ENCODE data around the gene NAALADL2.
A peak's percentile ranks its signal among the peaks of the same experiment; 100 is the strongest.
"Not testable (repeated sequence)": the region's sequence is repeated elsewhere in the genome, so short reads cannot be mapped to it uniquely, and the experiment has no call there.

The NAALADL2 gene

DNA sequence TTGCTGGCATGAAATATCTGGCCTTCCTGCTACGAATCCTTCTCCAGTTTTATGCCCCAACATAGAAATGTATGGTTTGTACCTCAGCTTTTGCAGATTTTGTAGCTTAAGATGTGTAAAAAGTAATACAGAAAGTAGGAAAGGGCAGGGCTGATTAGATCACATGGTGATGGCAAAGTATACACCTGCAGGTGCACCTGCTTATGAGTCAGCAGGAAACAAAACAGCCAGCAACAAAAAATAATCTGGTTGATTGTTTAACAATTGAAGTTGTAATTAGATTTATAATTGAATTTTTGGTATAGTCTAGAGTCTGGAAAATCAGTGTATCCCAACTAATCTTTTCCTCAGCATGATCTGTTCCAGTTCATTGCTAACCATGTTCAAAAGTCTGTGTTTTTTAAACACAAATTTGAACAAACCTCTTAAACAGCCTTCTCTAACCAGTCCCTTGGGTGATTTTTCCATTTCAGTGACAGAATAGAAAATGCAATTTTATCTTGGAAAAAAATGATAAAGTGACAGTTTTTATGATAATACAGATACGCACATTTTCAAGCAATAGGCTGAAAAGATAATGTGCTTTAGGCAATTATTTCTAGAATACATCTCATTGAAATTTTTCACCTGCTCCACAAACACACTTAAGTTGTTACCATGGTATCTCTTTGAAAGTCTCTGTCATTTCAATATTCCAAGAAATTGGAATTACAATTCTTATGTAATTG, 477.4 kb downstream of the NAALADL2 start:
- FAIRE-seq, result no peak

DNA sequence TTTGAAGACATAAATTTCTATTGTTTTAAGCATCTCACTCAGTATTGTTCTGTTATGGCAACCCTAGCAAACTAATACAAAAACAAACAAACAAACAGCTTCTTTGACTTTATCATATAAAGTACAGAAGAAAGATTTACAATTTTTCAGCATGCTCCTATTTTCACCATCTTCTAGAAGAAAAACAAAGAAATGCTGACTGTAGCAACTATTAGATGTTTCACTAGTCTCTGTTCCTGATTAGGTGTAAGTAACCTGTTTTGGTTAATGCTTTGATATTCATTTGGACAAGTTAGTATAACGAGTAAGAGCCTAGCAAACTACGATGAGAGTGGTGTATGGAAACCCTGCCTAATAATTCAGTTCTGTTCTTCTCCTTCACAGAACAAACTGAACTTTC, 478.5 kb downstream of the NAALADL2 start:
- no peak for FAIRE-seq

DNA sequence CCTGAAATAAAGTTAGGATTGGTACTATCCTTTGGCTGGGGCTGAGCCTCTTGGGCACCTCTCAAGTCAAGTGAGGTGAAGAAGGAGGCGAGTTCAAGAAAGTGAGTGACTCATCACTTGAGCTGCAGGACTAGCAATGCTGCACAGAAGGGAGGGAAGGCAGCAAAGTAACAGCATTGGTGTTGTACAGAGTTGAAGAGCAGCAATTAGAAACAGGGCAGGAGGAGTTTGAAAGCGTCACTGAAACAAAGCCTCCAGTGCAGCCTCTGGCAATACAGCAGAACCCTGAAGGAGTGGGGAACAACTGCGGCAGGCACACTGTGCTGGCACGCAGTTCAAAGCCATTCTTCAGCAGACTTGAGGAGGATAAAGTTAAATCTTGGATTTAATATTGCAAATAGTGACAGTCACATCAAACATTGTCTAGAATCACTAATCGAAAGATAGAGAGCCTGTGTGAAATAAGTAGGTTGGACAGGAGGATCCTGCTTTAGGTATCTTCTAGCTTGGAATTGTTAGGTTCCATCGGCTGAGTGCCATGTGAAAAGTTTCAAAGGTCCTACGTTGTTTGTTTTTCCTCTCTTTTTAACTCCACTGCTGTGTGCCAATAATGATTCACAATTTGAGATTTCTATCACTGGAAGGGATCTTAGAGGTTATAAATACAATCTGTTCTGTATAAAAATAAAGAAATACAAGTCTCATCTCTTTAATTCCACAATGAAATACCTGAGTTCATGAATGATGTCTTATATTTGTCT, 479.8 kb downstream of the NAALADL2 start:
- no peak for FAIRE-seq

DNA sequence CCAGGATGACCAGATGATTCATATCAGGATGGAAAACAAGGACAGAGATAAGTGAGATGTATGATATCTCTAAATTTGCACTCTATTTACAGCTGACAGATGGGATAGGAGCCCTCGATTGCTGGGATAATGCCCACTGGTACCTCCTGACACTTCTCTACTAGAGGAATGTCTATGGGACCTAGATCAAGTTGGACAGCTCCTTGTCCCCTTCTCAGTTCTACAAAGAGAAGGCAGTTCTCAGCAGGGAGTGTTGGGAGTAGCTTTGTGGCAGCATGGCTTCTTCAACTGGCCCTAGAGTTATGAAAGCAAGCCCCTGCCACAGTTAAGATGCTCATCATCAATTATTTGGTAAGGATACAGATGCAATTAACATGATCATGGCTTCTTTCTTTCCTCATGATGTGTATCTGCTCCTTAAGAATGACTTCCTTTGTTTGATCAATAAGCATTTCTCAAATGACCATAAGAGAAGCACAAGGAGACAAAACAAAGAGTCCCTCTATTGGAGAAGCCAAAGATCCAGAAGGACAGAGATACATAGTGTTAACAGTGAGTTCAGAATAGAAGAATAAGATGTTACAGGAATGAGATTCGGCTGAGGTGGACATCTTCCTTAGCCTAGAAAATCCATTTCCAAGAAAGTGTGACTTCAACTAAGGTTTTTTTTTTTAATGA, 481.3 kb downstream of the NAALADL2 start:
- no peak for FAIRE-seq

DNA sequence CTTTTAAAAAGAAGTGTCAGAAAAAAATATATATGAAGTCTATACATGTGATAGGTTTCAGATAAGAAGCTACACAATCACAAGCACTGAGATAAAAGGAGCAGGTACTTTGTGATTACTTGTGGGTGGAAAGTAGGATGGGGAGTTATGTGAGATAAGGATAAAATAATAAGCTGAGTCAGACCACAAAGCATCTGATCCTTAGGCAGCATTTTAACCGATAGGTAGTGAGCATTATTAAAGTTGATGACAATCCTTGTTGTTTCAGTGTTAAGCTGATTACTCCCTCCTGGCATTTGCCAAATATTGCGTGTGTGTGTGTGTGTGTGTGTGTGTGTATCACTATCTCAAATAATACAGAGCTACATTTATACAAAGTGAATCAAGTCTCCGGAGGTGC, 483.1 kb downstream of the NAALADL2 start:
- FAIRE-seq, result no peak

DNA sequence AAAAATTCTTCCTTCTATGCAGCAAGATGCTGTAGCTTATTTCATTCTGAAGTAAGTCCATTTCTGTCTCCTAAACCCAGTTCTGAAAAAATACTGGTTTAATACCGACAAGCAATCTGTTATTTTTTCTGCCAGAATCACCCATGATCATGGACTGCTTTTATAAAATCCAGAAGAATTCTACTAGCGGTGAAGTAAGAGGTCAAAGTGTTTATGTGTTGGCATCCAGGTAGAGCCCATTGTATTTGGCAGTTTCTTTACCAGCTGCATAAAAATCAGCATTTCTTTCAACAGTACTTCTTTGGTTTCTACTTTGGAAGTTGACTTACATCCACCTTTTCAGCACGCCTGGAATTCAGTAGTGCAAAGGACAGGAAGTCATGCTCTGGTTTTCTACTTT, 484.8 kb downstream of the NAALADL2 start:
- no peak for FAIRE-seq

DNA sequence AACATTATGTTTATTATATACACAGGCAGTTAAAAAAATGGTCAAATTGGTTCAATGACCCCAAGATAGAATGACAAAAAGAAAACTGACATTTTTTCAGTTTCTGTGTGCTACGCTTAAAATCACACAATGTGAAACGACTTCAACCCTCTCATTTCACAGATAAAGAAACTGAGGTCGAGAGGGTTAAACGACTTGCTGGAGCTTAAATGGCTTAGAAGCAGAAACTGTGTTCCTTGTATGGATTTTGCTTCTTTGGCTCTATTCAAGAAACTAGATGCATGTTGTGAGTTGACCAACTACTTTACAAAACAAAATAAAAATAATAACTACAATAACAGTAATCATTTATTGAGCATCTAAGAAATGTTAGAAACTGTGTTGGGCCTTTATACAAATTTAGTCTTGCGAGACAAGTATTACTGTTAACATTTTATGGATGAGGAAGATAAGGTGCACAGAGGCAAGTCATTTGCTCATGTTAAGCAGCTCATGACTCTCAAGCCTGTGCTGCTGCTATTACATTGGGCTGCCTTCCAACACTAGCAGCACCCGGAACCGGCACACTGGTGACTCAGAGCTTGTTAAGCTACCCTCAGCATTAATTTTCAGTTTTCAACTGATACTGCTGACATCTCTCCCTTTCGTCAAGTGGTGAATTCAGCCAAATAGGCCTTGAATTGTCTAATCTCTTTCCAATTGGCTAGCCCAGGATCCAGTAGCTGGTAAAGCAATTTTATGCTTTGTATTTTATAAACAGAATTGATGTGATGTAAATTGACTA, 487.6 kb downstream of the NAALADL2 start:
- no peak for FAIRE-seq

DNA sequence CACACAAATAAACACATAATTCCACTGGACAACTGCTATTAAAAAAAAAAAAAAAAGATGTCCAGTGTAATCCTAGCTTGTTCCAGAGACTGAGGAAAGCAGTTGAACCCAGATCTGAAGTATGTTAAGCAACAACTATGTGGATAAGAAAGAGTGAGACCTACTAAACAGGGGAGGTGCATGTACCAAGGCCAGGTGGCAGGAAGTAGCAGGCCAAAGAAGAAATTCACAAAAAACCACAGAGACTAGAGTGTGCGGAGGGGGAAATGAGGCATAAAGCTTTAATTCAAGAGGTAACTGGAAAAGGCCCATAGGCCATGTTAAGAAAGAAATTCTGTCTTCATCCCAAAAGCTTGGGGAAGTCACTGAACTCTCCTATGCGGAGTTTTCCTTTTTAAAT, 490.0 kb downstream of the NAALADL2 start:
- FAIRE-seq, result no peak

DNA sequence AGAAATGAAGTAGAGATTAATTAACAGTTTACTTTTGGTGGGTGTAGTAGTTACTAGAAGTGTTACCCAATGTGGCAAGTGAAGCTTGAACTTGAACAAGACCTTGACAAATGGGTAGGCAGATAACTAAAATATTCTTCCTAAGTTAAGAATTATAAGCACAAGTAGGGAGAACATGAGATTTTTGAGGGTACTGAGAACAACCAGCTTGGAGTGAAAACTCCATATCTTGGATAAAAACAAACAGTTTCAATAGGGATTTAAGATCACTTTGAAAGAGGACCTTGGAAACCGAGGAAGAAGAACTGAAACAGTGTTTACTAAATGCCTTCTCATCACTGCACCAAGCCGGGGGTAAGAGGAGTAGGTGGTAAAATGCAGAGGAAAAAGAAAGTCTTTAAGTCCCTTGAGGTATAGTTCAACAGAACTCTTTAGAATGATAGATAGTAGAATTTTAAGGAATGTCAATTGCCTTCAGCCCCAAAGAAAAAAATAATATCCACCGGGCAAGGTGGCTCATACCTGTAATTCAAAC, 496.7 kb downstream of the NAALADL2 start:
- FAIRE-seq, result no peak

DNA sequence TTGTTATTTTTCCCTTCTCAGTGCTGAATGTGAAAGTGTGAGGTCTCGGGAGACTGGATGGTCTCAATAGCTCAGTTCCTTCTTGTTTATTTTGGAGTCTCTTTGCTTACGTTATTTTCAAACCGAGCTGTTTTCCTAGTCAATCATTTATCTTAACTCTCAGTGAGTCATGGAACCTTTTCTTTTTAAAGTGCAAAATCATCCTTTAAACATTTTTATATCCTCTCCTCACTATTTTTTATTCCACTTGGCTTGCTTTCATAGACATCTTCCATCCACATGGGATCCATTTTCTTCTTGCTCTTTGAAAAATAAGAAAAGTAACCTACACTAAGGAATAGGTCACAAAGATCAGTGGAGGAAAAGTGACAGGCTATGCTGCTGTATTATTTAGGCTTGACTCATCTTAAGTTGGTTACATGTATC, 497.8 kb downstream of the NAALADL2 start:
- FAIRE-seq, result no peak

DNA sequence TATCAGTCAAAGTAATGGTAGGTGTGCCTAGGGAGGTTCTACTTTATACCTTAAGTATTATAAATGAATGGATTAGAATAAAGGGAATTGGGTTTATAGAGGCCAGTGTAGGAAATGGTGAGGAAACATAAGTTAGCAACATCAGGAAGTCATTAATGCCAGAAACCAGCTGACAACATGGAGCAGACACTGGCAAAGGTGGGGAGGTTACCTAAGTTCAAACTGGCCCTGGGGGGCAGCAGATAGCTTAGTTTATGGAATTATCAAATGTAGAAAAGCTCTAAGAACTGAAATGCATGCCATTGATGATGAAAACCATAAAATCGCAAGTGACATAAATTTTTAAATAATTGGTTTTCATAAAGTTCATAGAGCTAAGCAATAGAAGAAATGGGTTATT, 498.6 kb downstream of the NAALADL2 start:
- no peak for FAIRE-seq

DNA sequence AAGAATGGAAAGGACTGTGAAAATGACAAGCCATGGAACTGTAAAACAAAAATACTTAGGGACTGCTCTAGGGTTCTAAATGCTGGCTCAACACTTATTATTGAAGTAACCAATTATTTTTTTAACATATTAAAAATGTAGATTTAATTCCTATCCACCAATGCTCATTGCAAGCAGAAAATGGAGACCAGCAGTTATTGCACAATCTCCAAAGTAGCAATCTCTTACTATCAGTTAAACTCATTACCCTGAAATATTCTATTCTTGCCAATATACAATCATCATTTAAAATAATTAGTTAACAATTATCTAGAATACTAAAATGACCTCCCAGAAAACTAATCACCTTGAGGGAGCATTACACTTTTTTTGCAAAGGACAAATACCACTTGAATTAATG, 499.8 kb downstream of the NAALADL2 start:
- FAIRE-seq, result no peak

DNA sequence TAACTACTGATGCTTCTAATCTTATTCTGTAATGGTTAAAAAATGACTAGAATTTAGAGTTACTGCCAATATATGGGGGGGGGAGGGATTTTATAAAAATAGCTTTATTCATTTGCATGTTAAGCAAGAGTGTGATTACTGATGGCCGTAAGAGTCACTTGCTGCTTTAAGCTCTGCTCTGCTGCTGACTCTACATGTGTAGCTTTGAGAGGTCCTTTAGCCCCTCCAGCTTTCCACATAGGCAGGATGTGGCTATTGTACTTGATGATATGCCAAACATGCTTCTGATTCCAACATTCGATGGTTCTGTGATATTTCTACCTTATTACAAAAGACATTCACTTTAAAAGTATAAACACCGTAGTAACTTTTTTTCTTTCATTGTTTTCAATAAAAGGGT, 511.3 kb downstream of the NAALADL2 start:
- not testable (repeated sequence) for FAIRE-seq

DNA sequence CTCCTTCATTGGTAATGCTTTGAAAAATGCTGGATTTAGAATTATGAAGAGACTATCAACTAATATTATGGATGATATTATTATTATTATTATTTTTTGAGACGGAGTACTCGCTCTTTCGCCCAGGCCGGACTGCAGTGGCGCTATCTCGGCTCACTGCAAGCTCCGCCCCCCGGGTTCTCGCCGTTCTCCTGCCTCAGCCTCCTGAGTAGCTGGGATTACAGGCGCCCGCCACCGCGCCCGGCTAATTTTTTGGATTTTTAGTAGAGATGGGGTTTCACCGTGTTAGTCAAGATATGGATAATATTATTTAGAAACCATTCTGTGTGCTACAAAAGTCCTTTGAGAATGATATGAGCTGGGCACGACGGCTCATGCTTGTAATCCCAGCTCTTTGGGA, 512.1 kb downstream of the NAALADL2 start:
- not testable (repeated sequence) for FAIRE-seq

DNA sequence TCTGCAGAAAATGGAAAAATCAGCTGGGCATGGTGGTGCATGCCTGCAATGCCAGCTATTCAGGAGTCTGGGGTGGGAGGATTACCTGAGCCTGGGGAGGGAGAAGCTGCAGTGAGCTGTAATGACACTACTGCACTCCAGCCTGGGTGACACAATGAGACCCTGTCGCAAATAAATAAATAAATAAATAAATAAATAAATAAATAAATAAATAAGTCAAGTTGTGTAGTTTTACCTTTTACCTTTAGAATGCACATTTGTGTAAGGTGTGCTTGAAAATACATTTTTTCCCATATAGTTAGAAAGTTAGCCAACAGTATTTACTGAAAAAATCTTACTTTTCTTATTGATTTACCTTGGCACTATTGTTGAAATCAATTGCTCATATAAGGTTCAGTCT, 515.6 kb downstream of the NAALADL2 start:
- FAIRE-seq, result no peak

DNA sequence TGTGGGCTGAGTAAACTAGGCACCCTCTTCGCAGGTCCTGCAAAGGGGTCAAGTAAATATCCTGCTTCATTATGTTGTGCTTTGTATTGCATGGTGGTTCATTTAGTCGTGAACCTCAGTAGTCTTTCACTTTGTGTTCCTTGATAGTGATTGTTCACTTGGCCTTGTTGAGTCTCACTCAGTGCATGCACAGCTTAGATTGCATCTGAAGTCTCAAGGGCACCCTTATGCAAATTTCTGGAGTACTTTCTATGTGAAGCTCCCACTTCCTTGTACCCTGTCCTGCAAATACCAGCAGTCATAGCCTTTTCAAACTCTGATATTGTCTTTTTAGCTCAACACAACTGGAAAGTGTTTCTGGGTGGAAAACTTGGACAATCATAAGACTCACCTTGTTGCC, 519.2 kb downstream of the NAALADL2 start:
- no peak for FAIRE-seq

DNA sequence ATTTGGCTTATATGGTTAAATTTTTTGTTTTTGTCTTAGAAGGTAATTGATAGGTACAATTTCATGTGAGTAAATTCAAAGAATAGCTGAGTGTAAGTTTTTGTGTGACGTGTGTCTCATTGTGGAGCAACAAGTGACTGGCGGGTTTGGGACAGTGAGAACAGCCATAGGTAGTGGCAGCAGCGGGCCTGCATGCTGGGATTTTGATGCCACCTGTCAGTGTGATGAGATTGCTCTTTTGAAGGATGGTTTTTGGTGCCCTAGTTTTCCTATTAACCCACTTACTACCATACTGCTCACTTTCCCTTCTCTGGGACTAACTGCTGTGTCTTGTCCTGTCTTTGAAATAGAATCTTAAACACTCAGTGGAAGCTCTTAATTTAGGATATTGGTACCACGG, 522.6 kb downstream of the NAALADL2 start:
- FAIRE-seq, result no peak

DNA sequence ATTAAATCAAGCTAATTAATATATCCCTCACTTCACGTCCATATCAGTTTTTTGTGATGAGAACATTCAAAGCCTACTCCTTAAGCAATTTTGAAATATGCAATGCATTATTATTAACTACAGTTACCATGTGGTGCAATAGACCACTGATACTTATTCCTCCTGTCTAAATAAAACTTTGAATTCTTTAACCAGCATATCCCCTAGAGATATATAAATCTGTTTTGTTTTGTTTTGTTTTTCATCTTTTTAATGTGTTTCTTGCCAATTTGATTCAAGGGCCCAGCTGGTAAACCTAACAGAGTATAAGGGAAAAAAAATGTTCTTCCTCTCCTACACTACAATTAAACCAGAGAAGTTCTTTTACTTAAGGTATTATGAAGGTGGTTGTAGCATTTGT, 524.2 kb downstream of the NAALADL2 start:
- no peak for FAIRE-seq

DNA sequence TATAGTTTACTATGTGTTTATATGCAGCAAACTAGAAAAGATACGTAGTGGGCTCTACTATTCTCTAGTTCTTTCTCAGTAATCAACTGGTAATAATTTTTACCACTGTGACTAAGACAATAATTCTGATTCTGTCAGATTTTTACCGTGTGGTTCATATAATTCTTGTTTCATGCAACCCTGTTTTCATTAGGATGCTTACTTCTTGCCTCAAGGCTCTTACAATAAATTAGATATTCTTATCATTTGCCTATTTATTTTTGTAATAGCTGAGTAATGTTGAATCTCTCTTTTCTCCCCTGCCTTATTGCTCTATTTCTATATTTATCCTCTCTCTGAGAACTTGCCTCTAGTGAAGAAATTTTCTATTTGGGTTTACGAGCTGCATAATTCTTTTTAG, 524.7 kb downstream of the NAALADL2 start:
- FAIRE-seq, result no peak

DNA sequence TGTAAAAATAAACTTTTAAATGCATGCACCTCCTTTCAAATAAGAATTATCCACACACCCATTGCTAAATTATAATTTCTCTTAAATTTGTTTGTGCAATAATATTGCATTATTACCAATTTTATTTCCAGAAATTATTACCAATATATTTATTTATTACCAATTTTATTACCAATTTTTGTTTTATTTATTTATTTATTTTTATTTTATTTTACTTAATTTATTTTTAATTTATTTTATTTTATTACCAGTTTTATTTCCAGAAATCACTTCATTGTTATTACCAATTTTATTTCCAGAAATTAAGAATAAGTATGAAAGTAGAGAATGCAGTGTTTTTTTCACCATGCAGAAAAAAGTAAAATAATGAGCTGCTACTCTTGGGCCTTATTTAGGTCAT, 525.4 kb downstream of the NAALADL2 start:
- FAIRE-seq, result peak; percentile 92

DNA sequence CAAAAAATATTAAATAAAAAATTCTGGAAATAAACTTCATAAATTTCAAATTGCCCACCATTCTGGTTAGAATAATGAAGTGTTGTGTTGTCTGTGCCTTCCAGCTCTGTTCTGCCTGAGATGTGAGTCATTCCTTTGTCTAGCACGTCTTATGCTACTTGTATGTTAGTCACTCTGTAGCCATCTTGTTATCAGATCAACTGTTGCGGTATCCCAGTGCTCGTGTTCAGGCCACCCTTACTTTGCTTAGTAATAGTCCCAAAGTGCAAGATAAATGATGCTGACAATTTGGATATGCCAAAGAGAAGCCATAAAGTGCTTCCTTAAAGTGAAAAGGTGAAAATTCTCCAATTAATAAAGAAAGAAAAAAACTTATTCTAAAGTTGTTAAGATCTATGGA, 527.5 kb downstream of the NAALADL2 start:
- no peak for FAIRE-seq

DNA sequence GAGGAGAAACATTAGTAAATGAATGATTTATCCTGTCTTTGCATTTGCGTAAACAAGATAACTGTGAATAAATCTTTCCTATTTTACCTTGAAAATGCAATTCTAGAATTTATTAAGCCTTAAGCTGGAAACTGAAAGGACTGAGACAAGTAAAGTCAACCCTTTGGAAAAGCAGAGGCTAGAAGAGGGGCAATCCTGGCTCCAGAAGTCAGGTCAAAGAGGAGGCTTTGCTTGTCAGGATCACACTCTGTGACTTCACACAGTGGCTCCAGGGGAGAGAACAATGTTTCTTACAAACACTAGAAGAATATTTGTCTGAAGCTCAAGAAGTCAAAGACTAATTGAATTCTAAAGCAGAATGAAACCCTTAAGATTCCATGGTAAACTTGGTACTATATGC, 530.4 kb downstream of the NAALADL2 start:
- no peak for FAIRE-seq

DNA sequence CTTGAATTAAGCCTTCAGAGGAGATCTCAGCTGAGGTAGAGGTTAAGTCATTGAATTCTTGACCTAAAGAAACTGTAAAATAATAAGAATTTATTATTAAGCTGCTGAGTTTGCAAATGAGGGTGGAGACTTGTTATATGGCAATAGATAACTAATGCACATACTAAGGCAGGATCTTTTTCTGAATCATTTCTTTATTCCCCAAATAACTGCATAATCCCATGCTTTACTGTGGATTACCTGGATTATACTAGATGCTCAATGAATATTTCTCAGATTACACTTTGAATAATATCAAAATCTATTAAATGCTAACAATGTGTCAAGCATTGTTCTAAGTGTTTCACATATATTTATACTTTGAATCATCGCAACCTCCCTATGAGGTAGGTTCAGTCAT, 532.5 kb downstream of the NAALADL2 start:
- FAIRE-seq, result no peak
